ENCODE data around the gene TFIP11. TPM values are rescaled to one million over a fixed set of nuclear protein-coding genes. Genes with fewer than 3 reads are reported as not detected.
A peak's percentile ranks its signal among the peaks of the same experiment; 100 is the strongest.

The TFIP11 gene
- total and polyA plus RNA-seq, 7 donors, result 28.8 to 56.1 (median 36.8) TPM

GRCh38 chr22:26522592-26522991, 10.3 kb upstream of the TFIP11 start:
- H3K27ac ChIP-seq, result no peak overlapping the region
- ATAC-seq (no peak), DNase-seq (no peak)
- H3K4me1 ChIP-seq, result peaks cover 16% of the 10 kb centered on the region
- 82 to 93% (median 92%) methylated on average over 4 of the region's 4 CpGs for WGBS, 3 donors
- no peak overlapping the region for H3K4me3 ChIP-seq
- no peak for TF ChIP-seq CTCF (IDR thresholded peaks at IDR 0.05)
- peaks cover 0 to 9% of the 10 kb centered on the region in 2 donors for H3K36me3 ChIP-seq (ENCODE audit: insufficient read depth in 1 of 2, low read depth in 1 of 2)
- no peaks in the 10 kb centered on the region for H3K9me3 ChIP-seq
- H3K27me3 ChIP-seq (ENCODE audit: insufficient read depth in 3 of 3, low read length in 2 of 3), result no peaks in the 10 kb centered on the region
- intact Hi-C loops (cut with DNase I), result no loop called here

DNA sequence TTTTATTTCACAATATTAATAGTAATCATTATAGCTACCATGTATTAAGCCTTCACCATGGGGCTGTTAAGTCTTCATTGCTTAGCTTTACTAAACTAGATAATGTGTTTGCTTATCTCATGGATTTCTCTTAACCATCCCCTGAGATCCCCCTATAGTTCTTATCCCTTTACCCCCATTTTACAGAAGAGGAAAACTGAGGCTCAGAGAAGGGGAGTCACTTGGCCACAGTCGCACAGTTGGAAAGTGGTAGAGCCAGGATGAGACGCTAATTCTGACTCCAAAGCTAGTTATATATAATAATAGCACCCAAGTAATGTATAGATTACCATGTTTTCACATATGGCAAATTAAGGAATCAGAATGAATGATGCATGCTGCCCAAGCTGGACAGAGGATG, 9.7 kb upstream of the TFIP11 start:
- 89 to 97% (median 90%) methylated on average over 2 of the region's 2 CpGs for WGBS, 3 donors
- no peak for TF ChIP-seq CTCF (IDR thresholded peaks at IDR 0.05)
- Histone ChIP-seq H3K27ac (no peak overlapping the region), H3K4me3 (no peak overlapping the region), H3K4me1 (peaks cover 11% of the 10 kb centered on the region), H3K27me3 (ENCODE audit: insufficient read depth in 3 of 3, low read length in 2 of 3) (no peaks in the 10 kb centered on the region), H3K9me3 (no peaks in the 10 kb centered on the region), H3K36me3 (ENCODE audit: insufficient read depth in 1 of 2, low read depth in 1 of 2) (peaks cover 0 to 9% of the 10 kb centered on the region in 2 donors)
- intact Hi-C loops (cut with DNase I), result no loop called here
- ATAC-seq (no peak), DNase-seq (no peak)

DNA sequence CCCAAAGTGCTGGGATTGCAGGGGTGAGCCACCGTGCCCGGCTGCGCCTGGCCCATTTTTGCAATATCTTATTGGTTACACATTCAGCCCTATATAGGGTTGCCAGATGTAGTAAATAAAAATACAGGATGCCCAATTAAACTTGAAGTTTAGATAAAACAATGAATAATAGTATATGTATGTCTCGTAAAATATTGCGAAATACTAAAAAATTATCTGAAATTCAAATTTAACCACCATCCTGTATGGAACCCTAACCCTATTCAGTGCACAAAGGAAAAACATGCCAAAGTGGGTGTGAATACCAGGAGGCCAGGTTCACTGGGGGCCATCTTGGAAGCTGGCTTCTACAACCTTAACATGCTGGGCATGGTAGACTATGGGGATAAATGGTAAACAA, 5.2 kb upstream of the TFIP11 start:
- ATAC-seq (no peak), DNase-seq (no peak)
- no peak overlapping the region for H3K4me3 ChIP-seq
- no peaks in the 10 kb centered on the region for H3K27me3 ChIP-seq (ENCODE audit: insufficient read depth in 3 of 3, low read length in 2 of 3)
- peaks cover 12% of the 10 kb centered on the region for H3K4me1 ChIP-seq
- TF ChIP-seq CTCF (IDR thresholded peaks at IDR 0.05), result no peak
- intact Hi-C loops (cut with DNase I), result no loop called here
- H3K36me3 ChIP-seq (ENCODE audit: insufficient read depth in 1 of 2, low read depth in 1 of 2), result no peaks in the 10 kb centered on the region
- WGBS, 3 donors, result 95 to 100% (median 98%) methylated on average over 5 of the region's 5 CpGs
- no peak overlapping the region for H3K27ac ChIP-seq
- H3K9me3 ChIP-seq, result no peaks in the 10 kb centered on the region

- ATAC-seq (no peak), DNase-seq (no peak)
- intact Hi-C loops (cut with DNase I), result no loop called here
- no peak for TF ChIP-seq CTCF (IDR thresholded peaks at IDR 0.05)
- H3K27me3 ChIP-seq (ENCODE audit: insufficient read depth in 3 of 3, low read length in 2 of 3), result no peaks in the 10 kb centered on the region
- no peaks in the 10 kb centered on the region for H3K9me3 ChIP-seq
- H3K27ac ChIP-seq, result peak overlapping the region; percentile 9
- WGBS, 3 donors, result 22 to 63% (median 45%) methylated on average over 1 of the region's 1 CpG
- H3K4me3 ChIP-seq, result no peak overlapping the region
- no peaks in the 10 kb centered on the region for H3K36me3 ChIP-seq (ENCODE audit: insufficient read depth in 1 of 2, low read depth in 1 of 2)
- peaks cover 13% of the 10 kb centered on the region for H3K4me1 ChIP-seq
Measured at GRCh38 chr22:26516503-26516902, 4.2 kb upstream of the TFIP11 start.

GRCh38 chr22:26515931-26516330, 3.7 kb upstream of the TFIP11 start:
- H3K27me3 ChIP-seq (ENCODE audit: insufficient read depth in 3 of 3, low read length in 2 of 3), result no peaks in the 10 kb centered on the region
- intact Hi-C loops (cut with DNase I), result no loop called here
- no peak overlapping the region for H3K4me3 ChIP-seq
- H3K36me3 ChIP-seq (ENCODE audit: insufficient read depth in 1 of 2, low read depth in 1 of 2), result no peaks in the 10 kb centered on the region
- DNase-seq, result no peak
- TF ChIP-seq CTCF (IDR thresholded peaks at IDR 0.05), result no peak
- peaks cover 19% of the 10 kb centered on the region for H3K4me1 ChIP-seq
- WGBS, 3 donors, result 78 to 84% (median 83%) methylated on average over 3 of the region's 3 CpGs
- no peaks in the 10 kb centered on the region for H3K9me3 ChIP-seq
- no peak overlapping the region for H3K27ac ChIP-seq
- ATAC-seq, result no peak
